Activated CD4-positive, alpha-beta memory T cell treated with anti-CD3 and anti-CD28 coated beads, Interleukin-2, amount 10 ng/mL, durations not matched to agents 7 days and 5 days (primary cell): ENCODE data around the gene NTRK2. TPM values are rescaled to one million over a fixed set of nuclear protein-coding genes. Genes with fewer than 3 reads are reported as not detected.
"Not testable (repeated sequence)": the region's sequence is repeated elsewhere in the genome, so short reads cannot be mapped to it uniquely, and the experiment has no call there.

Experiments
- CTCF ChIA-PET: fragments of 350-600 bp; sonication (Branson Sonifier 250); formaldehyde crosslinking; loops from one replicate; lab custom pipeline; 2021; ENCODE audit warnings: antibody characterized with exemption, inconsistent platforms; lab: Charles Lee
- POLR2A ChIA-PET: fragments of 350-600 bp; sonication (Branson Sonifier 250); formaldehyde crosslinking; loops from one replicate; lab custom pipeline; 2021; ENCODE audit warnings: antibody characterized with exemption; lab: Charles Lee
- DNase-seq: peaks from one replicate; pipeline ENCODE4 v3.0.0-alpha.2; 2020
- H3K27ac Mint-ChIP-seq: one replicate; pipeline ENCODE4 v1.8.0; 2021; ENCODE audit warnings: mild to moderate bottlenecking, mixed read lengths
- H3K27me3 Mint-ChIP-seq: one replicate; pipeline ENCODE4 v1.8.0; 2021; ENCODE audit warnings: mixed read lengths
- H3K36me3 Mint-ChIP-seq: one replicate; pipeline ENCODE4 v1.8.0; 2021; ENCODE audit warnings: low read depth, mixed read lengths
- H3K4me1 Mint-ChIP-seq: one replicate; pipeline ENCODE4 v1.8.0; 2021; ENCODE audit warnings: mixed read lengths
- H3K4me3 Mint-ChIP-seq: one replicate; pipeline ENCODE4 v1.8.0; 2021; ENCODE audit warnings: mild to moderate bottlenecking, mixed read lengths
- H3K9me3 Mint-ChIP-seq: one replicate; pipeline ENCODE4 v1.8.0; 2021; ENCODE audit warnings: mixed read lengths
- total RNA-seq, 2 experiments: library from RNA; stranded (reverse); gene quantifications; one replicate each; pipeline ENCODE4 v1.2.3, GENCODE V29; 2021

The NTRK2 gene
- total RNA-seq, 2 experiments from 2014 or later: 2.2 to 2.3 TPM

- H3K27me3 Mint-ChIP-seq: no peaks in the 10 kb centered on the region
- no peaks in the 10 kb centered on the region for H3K9me3 Mint-ChIP-seq
- no peak overlapping the region for H3K27ac Mint-ChIP-seq
- H3K36me3 Mint-ChIP-seq: no peaks in the 10 kb centered on the region
- no peak overlapping the region for H3K4me3 Mint-ChIP-seq
- POLR2A ChIA-PET: no interaction called here
- CTCF ChIA-PET: interaction anchor here (0.6 kb wide), 1 partner anchor 229 kb away, joined by 3 read pairs; no protein-coding TSS in a partner anchor
- H3K4me1 Mint-ChIP-seq: no peaks in the 10 kb centered on the region
- DNase-seq: no peak
Observed at GRCh38 chr9:85067792-85068191, 398.3 kb downstream of the NTRK2 start.

DNA sequence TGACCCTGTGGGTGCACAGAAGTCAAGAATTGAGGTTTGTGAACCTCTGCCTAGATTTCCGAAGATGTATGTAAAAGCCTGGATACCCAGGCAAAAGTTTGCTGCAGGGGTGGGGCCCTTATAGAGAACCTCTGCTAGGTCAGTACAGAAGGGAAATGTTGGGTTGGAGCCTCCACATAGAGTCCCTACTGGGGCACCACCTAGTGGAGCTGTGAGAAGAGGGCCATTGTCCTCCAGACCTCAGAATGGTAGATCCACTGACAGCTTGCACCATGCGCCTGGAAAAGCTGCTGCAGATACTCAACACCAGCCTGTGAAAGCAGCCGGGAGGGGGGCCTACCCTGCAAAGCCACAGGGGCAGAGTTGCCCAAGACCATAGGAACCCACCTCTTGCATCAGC is 399.9 kb downstream of the NTRK2 start:
- H3K4me3 Mint-ChIP-seq, CTCF ChIA-PET, H3K9me3 Mint-ChIP-seq, POLR2A ChIA-PET, H3K27me3 Mint-ChIP-seq, H3K4me1 Mint-ChIP-seq, H3K27ac Mint-ChIP-seq, DNase-seq, H3K36me3 Mint-ChIP-seq: not testable (repeated sequence)
